ENCODE results near the gene BCKDHA.

Gene BCKDHA

GRCh38 chr19:41437944-41438574, 40.4 kb downstream of the BCKDHA start:
- DNase-seq (ENCODE audit: extremely low spot score): no peak
- TF ChIP-seq PKNOX1 (IDR thresholded peaks at IDR 0.05): no peak
- TF ChIP-seq ELF4 (IDR thresholded peaks at IDR 0.05): no peak
- TF ChIP-seq HDGF (IDR thresholded peaks at IDR 0.05; ENCODE audit: borderline replicate concordance): no peak
- TF ChIP-seq SP1 (IDR thresholded peaks at IDR 0.05): no peak
- TF ChIP-seq FOXK2 (IDR thresholded peaks at IDR 0.05): no peak
- TF ChIP-seq FOXM1 (IDR thresholded peaks at IDR 0.05; ENCODE audit: borderline replicate concordance): no peak
- no peak for TF ChIP-seq SUZ12 (IDR thresholded peaks at IDR 0.05)
- no peak for TF ChIP-seq CTBP1 (IDR thresholded peaks at IDR 0.05; ENCODE audit: borderline replicate concordance)
- TF ChIP-seq L3MBTL2 (conservative IDR thresholded peaks at IDR 0.05): no peak
- TF ChIP-seq LEF1 (IDR thresholded peaks at IDR 0.05; ENCODE audit: borderline replicate concordance): no peak
- no peak for TF ChIP-seq ARNT (IDR thresholded peaks at IDR 0.05)
- TF ChIP-seq TARDBP (IDR thresholded peaks at IDR 0.05): no peak
- TF ChIP-seq BHLHE40 (IDR thresholded peaks at IDR 0.05; ENCODE audit: borderline replicate concordance): no peak
- no peak for TF ChIP-seq FOXA1 (IDR thresholded peaks at IDR 0.05)
- no peak for TF ChIP-seq NFRKB (IDR thresholded peaks at IDR 0.05)
- no peak for TF ChIP-seq ZNF384 (IDR thresholded peaks at IDR 0.05)
- ChIA-PET POLR2A (interaction anchor here (1.5 kb wide), 1 partner anchor 9 kb away, joined by 5 read pairs; no protein-coding TSS in a partner anchor), CTCF (interaction anchor here (0.6 to 2.4 kb wide), 2 partner anchors 10 to 248 kb away, joined by 3 to 18 read pairs; no protein-coding TSS in a partner anchor)

- CTCF ChIA-PET: interaction anchor here (0.9 to 2.4 kb wide), 4 partner anchors 9 to 154 kb away, joined by 3 to 18 read pairs (median 4); no protein-coding TSS in a partner anchor
Measured at GRCh38 chr19:41439441-41440222, 42.0 kb downstream of the BCKDHA start, which contains the start of gene DMAC2. Gene DMAC2, minus strand, starts transcription at chr19:41439912. Its CDS starts 13 bp downstream, at chr19:41439899.

GRCh38 chr19:41441321-41441945, 43.8 kb downstream of the BCKDHA start:
- ChIA-PET POLR2A (no interaction called here), CTCF (no interaction called here)
- no peak for TF ChIP-seq L3MBTL2 (conservative IDR thresholded peaks at IDR 0.05)
- no peak for TF ChIP-seq FOXM1 (IDR thresholded peaks at IDR 0.05; ENCODE audit: borderline replicate concordance)
- no peak for TF ChIP-seq ARNT (IDR thresholded peaks at IDR 0.05)
- no peak for TF ChIP-seq HDGF (IDR thresholded peaks at IDR 0.05; ENCODE audit: borderline replicate concordance)
- DNase-seq (ENCODE audit: extremely low spot score): no peak

More at GRCh38 chr19:41439441-41440222, 42.0 kb downstream of the BCKDHA start, which contains the start of gene DMAC2:
- POLR2A ChIA-PET: interaction anchor here (0.6 to 2.0 kb wide), 31 partner anchors 8 to 264 kb away, joined by 3 to 19 read pairs (median 4); partner anchors contain the start of genes B3GNT8, B9D2, BCKDHA and CCDC97
- peak; percentile 95 for DNase-seq (ENCODE audit: extremely low spot score)
- TF ChIP-seq ELF4 (IDR thresholded peaks at IDR 0.05) (peak; percentile 60), L3MBTL2 (conservative IDR thresholded peaks at IDR 0.05) (peak; percentile 73), TARDBP (IDR thresholded peaks at IDR 0.05) (no peak), NFRKB (IDR thresholded peaks at IDR 0.05) (peak; percentile 43; the same call in 1 of the 2 replicates), PKNOX1 (IDR thresholded peaks at IDR 0.05) (peak; percentile 89), SP1 (IDR thresholded peaks at IDR 0.05) (no peak)

GRCh38 chr19:41442473-41443355, 45.1 kb downstream of the BCKDHA start, which contains the start of gene ERICH4:
Gene ERICH4, plus strand, starts transcription at chr19:41443156. Its CDS starts 14 bp downstream, at chr19:41443170.
- POLR2A ChIA-PET: no interaction called here
- TF ChIP-seq TARDBP (IDR thresholded peaks at IDR 0.05) (no peak), ZNF384 (IDR thresholded peaks at IDR 0.05) (no peak), NFRKB (IDR thresholded peaks at IDR 0.05) (no peak), PKNOX1 (IDR thresholded peaks at IDR 0.05) (no peak), SUZ12 (IDR thresholded peaks at IDR 0.05) (no peak), CTBP1 (IDR thresholded peaks at IDR 0.05; ENCODE audit: borderline replicate concordance) (no peak)
- CTCF ChIA-PET: no interaction called here
- DNase-seq (ENCODE audit: extremely low spot score): no peak

- DNase-seq (ENCODE audit: extremely low spot score): no peak
- ChIA-PET CTCF (no interaction called here), POLR2A (no interaction called here)
- TF ChIP-seq FOXM1 (IDR thresholded peaks at IDR 0.05; ENCODE audit: borderline replicate concordance): no peak
- TF ChIP-seq SUZ12 (IDR thresholded peaks at IDR 0.05): no peak
- TF ChIP-seq NFRKB (IDR thresholded peaks at IDR 0.05): no peak
- no peak for TF ChIP-seq ARNT (IDR thresholded peaks at IDR 0.05)
- TF ChIP-seq ELF4 (IDR thresholded peaks at IDR 0.05): no peak
Measured at GRCh38 chr19:41443813-41444455, 46.3 kb downstream of the BCKDHA start.
